CD14-positive monocyte (primary cell): Measurements from ENCODE around the gene PACSIN2. TPM values are rescaled to one million over a fixed set of nuclear protein-coding genes. Genes with fewer than 3 reads are reported as not detected.

ENCODE experiments used
- DNase-seq, 3 donors: peaks; one replicate each; pipeline ENCODE4 v3.0.0-alpha.2; 2011 to 2022
- H2AFZ ChIP-seq: 2 replicates; pipeline ENCODE4 v1.6.0; 2012; ENCODE audit warnings: mild to moderate bottlenecking, low read depth, low read length, inconsistent platforms; ENCODE audit not compliant: insufficient read depth, poor library complexity, severe bottlenecking
- H3K27ac ChIP-seq, 2 donors: 1 replicate in 1 of 2; 2 replicates in 1 of 2; pipeline ENCODE4 v1.5.1; 2012 to 2013; ENCODE audit warnings: low read length in 2 of 2, control low read depth in 1 of 2, inconsistent platforms in 1 of 2, low read depth in 1 of 2, mild to moderate bottlenecking in 1 of 2
- H3K27me3 ChIP-seq, 2 donors: one replicate each; pipeline versions ENCODE4 v1.6.0 to v1.6.1; 2011 to 2013; ENCODE audit warnings: low read length in 2 of 2; ENCODE audit not compliant: control insufficient read depth in 2 of 2, insufficient read depth in 2 of 2
- H3K36me3 ChIP-seq, 2 donors: replicated peaks in 1 of 2; 1 replicate in 1 of 2; 2 replicates in 1 of 2; pipeline versions ENCODE4 v1.5.1 to v1.6.1; 2012 to 2013; ENCODE audit warnings: low read length in 2 of 2, control low read depth in 1 of 2, inconsistent platforms in 1 of 2, mild to moderate bottlenecking in 1 of 2; ENCODE audit not compliant: insufficient read depth in 2 of 2, control insufficient read depth in 1 of 2
- H3K4me1 ChIP-seq, 2 donors: 1 replicate in 1 of 2; 2 replicates in 1 of 2; pipeline versions ENCODE4 v1.5.1 to v1.6.1; 2012 to 2013; ENCODE audit warnings: low read length in 2 of 2, control low read depth in 1 of 2, inconsistent platforms in 1 of 2, mild to moderate bottlenecking in 1 of 2, moderate library complexity in 1 of 2; ENCODE audit not compliant: insufficient read depth in 2 of 2, control insufficient read depth in 1 of 2
- H3K4me2 ChIP-seq: replicated peaks from 2 replicates; pipeline ENCODE3; 2012; ENCODE audit warnings: low read length, moderate library complexity, mild to moderate bottlenecking; ENCODE audit not compliant: poor library complexity, severe bottlenecking; ENCODE audit errors: extremely low read depth
- H3K4me3 ChIP-seq, 3 experiments: fragments of 200-600 bp in 1 of 3; sonication (generic) in 1 of 3; replicated peaks in 1 of 3; 1 replicate in 2 of 3; 2 replicates in 1 of 3; pipeline ENCODE4 v1.5.1; 2011 to 2013; ENCODE audit warnings: low read length in 3 of 3, mild to moderate bottlenecking in 3 of 3, control low read depth in 2 of 3, low read depth in 2 of 3, inconsistent platforms in 1 of 3, moderate library complexity in 1 of 3
- H3K79me2 ChIP-seq: 2 replicates; pipeline ENCODE4 v1.6.0; 2012; ENCODE audit warnings: mild to moderate bottlenecking, control low read depth, inconsistent platforms, low read length, moderate library complexity; ENCODE audit not compliant: insufficient read depth
- H3K9ac ChIP-seq: 2 replicates; pipeline ENCODE4 v1.6.0; 2017; ENCODE audit warnings: low read length, mild to moderate bottlenecking; ENCODE audit not compliant: insufficient read depth, poor library complexity, severe bottlenecking
- H3K9me3 ChIP-seq, 2 donors: replicated peaks in 1 of 2; 1 replicate in 1 of 2; 2 replicates in 1 of 2; pipeline versions ENCODE4 v1.5.1 to v1.6.1; 2012 to 2013; ENCODE audit warnings: low read length in 2 of 2, control low read depth in 1 of 2; ENCODE audit not compliant: control insufficient read depth in 1 of 2, insufficient read depth in 1 of 2
- H4K20me1 ChIP-seq: 2 replicates; pipeline ENCODE4 v1.6.0; 2012; ENCODE audit warnings: mild to moderate bottlenecking, low read length, control low read depth, moderate library complexity; ENCODE audit not compliant: insufficient read depth
- H3K27ac Mint-ChIP-seq, 7 donors: one replicate each; pipeline ENCODE4 v1.8.0; 2020; ENCODE audit warnings: mild to moderate bottlenecking in 7 of 7, mixed read lengths in 7 of 7, moderate library complexity in 6 of 7, inconsistent platforms in 2 of 7
- H3K27me3 Mint-ChIP-seq, 3 donors: one replicate each; pipeline ENCODE4 v1.8.0; 2021 to 2022; ENCODE audit warnings: low read depth in 3 of 3, mild to moderate bottlenecking in 3 of 3, mixed read lengths in 3 of 3, moderate library complexity in 3 of 3, inconsistent platforms in 1 of 3
- H3K36me3 Mint-ChIP-seq, 2 donors: one replicate each; pipeline ENCODE4 v1.8.0; 2020; ENCODE audit warnings: mixed read lengths in 2 of 2, inconsistent platforms in 1 of 2, mild to moderate bottlenecking in 1 of 2
- H3K4me1 Mint-ChIP-seq: one replicate; pipeline ENCODE4 v1.8.0; 2020; ENCODE audit warnings: mild to moderate bottlenecking, mixed read lengths
- H3K4me3 Mint-ChIP-seq, 2 donors: one replicate each; pipeline ENCODE4 v1.8.0; 2020; ENCODE audit warnings: mild to moderate bottlenecking in 2 of 2, mixed read lengths in 2 of 2, moderate library complexity in 1 of 2
- H3K9me3 Mint-ChIP-seq, 7 donors: one replicate each; pipeline ENCODE4 v1.8.0; 2020 to 2022; ENCODE audit warnings: mixed read lengths in 7 of 7, mild to moderate bottlenecking in 6 of 7, moderate library complexity in 6 of 7, inconsistent platforms in 2 of 7
- CTCF ChIP-seq: fragments of 200-600 bp; IDR thresholded peaks from one replicate; pipeline ENCODE4 v1.8.0; 2022; ENCODE audit warnings: antibody characterized with exemption, mild to moderate bottlenecking
- WGBS: methylation state at CpG from one replicate; pipeline ENCODE4 v1.1.5; 2013; ENCODE audit warnings: missing lambda C conversion rate; ENCODE audit not compliant: insufficient coverage; 5-methylcytosine and 5-hydroxymethylcytosine counted together
- intact Hi-C, 2 donors: fragments of 100-400 bp; cut with micrococcal nuclease; formaldehyde crosslinking; loops; one replicate each; pipeline versions ENCODE4 v1.15.0 to v1.15.1; 2023
- polyA plus RNA-seq, 3 donors: library from polyadenylated mRNA; depleted of rRNA in 1 of 3; unstranded in 2 of 3; stranded (reverse) in 1 of 3; fragments of 300-500 nt in 2 of 3; fragments of >200 nt in 1 of 3; fragmentation: Illumina TruSeq in 2 of 3; gene quantifications; 1 replicate in 2 of 3; 2 replicates in 1 of 3; pipeline ENCODE4 v1.2.3, GENCODE V29; 2012 to 2021

Gene PACSIN2
- polyA plus RNA-seq, 3 donors = 31.2 to 45.7 (median 40.2) TPM

GRCh38 chr22:42869463-42869862 is 145.5 kb downstream of the PACSIN2 start:
- H3K36me3 ChIP-seq = peaks cover 49 to 57% of the 10 kb centered on the region in 2 donors
- TF ChIP-seq CTCF = no peak
- H3K27ac ChIP-seq = peak overlapping the region in 1 of 2 donors; percentile 36
- intact Hi-C loops = no loop called here
- H3K4me3 ChIP-seq = no peak overlapping the region
- peak overlapping the region in 2 of 7 donors; percentile 40 to 80 for H3K27ac Mint-ChIP-seq
- H4K20me1 ChIP-seq = peaks cover 8% of the 10 kb centered on the region
- H3K27me3 Mint-ChIP-seq = peaks cover 0 to 4% (median 3%) of the 10 kb centered on the region in 3 donors
- no peak overlapping the region for H3K9ac ChIP-seq
- H3K9me3 ChIP-seq = no peaks in the 10 kb centered on the region
- peaks cover 18% of the 10 kb centered on the region for H3K4me1 Mint-ChIP-seq
- no peak overlapping the region for H3K4me3 Mint-ChIP-seq
- H3K9me3 Mint-ChIP-seq = no peaks in the 10 kb centered on the region
- WGBS = 100% methylated on average over 1 of the region's 8 CpGs
- no peak overlapping the region for H3K4me2 ChIP-seq
- peaks cover 49 to 63% of the 10 kb centered on the region in 2 donors for H3K36me3 Mint-ChIP-seq
- H3K4me1 ChIP-seq = peaks cover 5 to 6% of the 10 kb centered on the region in 2 donors
- no peaks in the 10 kb centered on the region for H3K79me2 ChIP-seq
- H3K27me3 ChIP-seq = no peaks in the 10 kb centered on the region
- DNase-seq = no peak
- no peak overlapping the region for H2AFZ ChIP-seq

- H3K36me3 Mint-ChIP-seq = peaks cover 42 to 57% of the 10 kb centered on the region in 2 donors
- intact Hi-C loops = no loop called here
- H3K27me3 Mint-ChIP-seq = peaks cover 0 to 6% (median 3%) of the 10 kb centered on the region in 3 donors
- TF ChIP-seq CTCF = no peak
- no peak for DNase-seq
- Histone ChIP-seq H2AFZ (no peak overlapping the region), H3K4me1 (peaks cover 8 to 11% of the 10 kb centered on the region in 2 donors), H3K27ac (peak overlapping the region in 1 of 2 donors; percentile 36), H3K4me2 (no peak overlapping the region), H3K9ac (no peak overlapping the region), H3K4me3 (no peak overlapping the region), H3K9me3 (no peaks in the 10 kb centered on the region), H4K20me1 (peaks cover 8% of the 10 kb centered on the region), H3K36me3 (peaks cover 43 to 50% of the 10 kb centered on the region in 2 donors), H3K79me2 (no peaks in the 10 kb centered on the region), H3K27me3 (no peaks in the 10 kb centered on the region)
- H3K27ac Mint-ChIP-seq = peak overlapping the region in 6 of 7 donors; percentile 33 to 86 (median 48)
- no peaks in the 10 kb centered on the region for H3K9me3 Mint-ChIP-seq
- WGBS = 86% methylated on average over 11 of the region's 16 CpGs
- peaks cover 24% of the 10 kb centered on the region for H3K4me1 Mint-ChIP-seq
- no peak overlapping the region for H3K4me3 Mint-ChIP-seq
These were observed 146.1 kb downstream of the PACSIN2 start for GRCh38 chr22:42868751-42869251.
